Omental fat pad (tissue), 4 donors: Measurements from ENCODE around the gene MTURN. TPM values are rescaled to one million over a fixed set of nuclear protein-coding genes. Genes with fewer than 3 reads are reported as not detected.

Source experiments
- ATAC-seq: fragments of 150-250 bp; one replicate; pipeline ENCODE4 v1.9.1; 2016; ENCODE audit warnings: mild to moderate bottlenecking, moderate library complexity; ENCODE audit not compliant: low FRiP score
- DNase-seq: peaks from one replicate; pipeline ENCODE4 v3.0.0-alpha.2; 2019; ENCODE audit warnings: low spot score
- total RNA-seq, 4 donors: library from RNA; depleted of rRNA; stranded (reverse); fragments of >200 nt; gene quantifications; one replicate each; pipeline ENCODE4 v1.1.0, GENCODE V29; 2016
- TF ChIP-seq, protein P1 (sequence below), 3 donors: fragments of 450-650 bp; IDR thresholded peaks; one replicate each; pipeline ENCODE4 v1.5.1; 2016 to 2017; ENCODE audit warnings: antibody characterized with exemption in 3 of 3, mild to moderate bottlenecking in 3 of 3, moderate library complexity in 2 of 3

Gene MTURN
- total RNA-seq, 4 donors from 2014 or later: 94.7 to 179 (median 122) TPM

DNA sequence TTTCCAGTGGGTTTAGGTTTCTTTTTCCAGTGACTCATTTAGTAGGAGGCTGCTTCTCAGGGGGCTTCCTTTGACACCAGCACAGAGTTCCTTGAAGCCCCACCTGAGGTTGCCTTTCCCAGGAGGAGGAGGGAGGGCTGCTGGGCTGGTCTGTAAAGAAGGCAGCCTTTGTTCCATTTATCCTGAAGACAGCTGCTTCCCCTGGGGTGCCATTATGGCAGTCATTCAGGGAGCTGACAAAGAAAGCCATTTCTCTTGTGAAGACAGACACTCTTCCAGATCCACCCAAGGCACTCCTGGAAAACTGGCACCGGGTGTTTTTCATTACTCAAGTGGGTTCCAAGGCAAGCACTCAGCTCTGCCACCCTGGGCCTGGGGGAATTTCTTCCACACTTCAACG is 54.0 kb downstream of the MTURN start:
- TF ChIP-seq, protein P1, sequence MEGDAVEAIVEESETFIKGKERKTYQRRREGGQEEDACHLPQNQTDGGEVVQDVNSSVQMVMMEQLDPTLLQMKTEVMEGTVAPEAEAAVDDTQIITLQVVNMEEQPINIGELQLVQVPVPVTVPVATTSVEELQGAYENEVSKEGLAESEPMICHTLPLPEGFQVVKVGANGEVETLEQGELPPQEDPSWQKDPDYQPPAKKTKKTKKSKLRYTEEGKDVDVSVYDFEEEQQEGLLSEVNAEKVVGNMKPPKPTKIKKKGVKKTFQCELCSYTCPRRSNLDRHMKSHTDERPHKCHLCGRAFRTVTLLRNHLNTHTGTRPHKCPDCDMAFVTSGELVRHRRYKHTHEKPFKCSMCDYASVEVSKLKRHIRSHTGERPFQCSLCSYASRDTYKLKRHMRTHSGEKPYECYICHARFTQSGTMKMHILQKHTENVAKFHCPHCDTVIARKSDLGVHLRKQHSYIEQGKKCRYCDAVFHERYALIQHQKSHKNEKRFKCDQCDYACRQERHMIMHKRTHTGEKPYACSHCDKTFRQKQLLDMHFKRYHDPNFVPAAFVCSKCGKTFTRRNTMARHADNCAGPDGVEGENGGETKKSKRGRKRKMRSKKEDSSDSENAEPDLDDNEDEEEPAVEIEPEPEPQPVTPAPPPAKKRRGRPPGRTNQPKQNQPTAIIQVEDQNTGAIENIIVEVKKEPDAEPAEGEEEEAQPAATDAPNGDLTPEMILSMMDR (IDR thresholded peaks at IDR 0.05): no peak
- no peak for ATAC-seq
- DNase-seq: no peak

DNA sequence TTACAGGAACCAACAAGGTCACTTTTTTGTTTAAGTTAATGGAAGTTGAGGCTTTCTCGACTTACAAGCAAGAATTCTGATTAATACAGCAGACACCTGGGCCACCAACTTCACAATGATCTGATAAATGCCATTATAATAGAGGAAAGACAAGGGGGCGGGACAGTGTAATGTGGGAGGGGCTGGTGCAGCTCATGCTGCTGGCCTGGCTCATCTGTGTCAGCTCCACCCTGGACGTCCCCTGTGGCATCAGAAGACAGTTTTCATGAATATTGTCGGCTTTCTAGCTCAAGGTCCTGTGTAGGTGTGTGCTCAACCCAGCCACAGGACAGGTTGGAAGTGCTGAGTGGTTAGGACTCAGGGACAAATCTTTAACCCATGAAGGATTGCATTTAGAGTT is 57.0 kb downstream of the MTURN start:
- no peak for ATAC-seq
- DNase-seq: no peak
- TF ChIP-seq, protein P1 (IDR thresholded peaks at IDR 0.05): no peak

DNA sequence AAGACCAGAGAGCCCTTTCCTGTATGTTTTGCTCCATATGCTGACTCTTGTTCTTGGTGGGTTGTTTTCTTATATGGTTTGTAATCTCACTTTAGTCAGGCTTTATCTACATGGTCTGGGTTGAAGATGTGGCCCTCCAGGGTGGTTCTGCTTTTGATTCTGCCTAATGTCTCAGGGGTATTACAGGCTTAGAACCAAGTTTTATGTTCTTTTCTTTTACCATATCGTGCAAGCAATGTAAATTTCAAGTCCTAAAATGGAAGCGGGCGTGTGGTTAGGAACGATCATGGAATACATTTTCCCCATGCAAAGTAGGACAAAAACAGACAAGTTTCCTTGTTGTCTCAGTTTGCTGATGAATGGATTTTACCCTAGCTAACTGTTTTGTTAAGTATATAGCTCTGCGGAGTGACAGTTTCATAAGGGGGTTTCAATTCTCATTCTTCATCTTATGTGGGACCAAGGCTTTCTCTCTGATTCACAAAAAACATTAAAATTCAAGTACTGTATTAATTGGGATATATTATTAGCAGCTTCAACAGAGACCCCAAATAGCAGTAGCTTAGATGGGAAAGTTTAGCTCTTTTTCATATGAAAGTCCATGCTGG is 58.7 kb downstream of the MTURN start:
- TF ChIP-seq, protein P1 (IDR thresholded peaks at IDR 0.05): no peak
- no peak for DNase-seq
- ATAC-seq: no peak

DNA sequence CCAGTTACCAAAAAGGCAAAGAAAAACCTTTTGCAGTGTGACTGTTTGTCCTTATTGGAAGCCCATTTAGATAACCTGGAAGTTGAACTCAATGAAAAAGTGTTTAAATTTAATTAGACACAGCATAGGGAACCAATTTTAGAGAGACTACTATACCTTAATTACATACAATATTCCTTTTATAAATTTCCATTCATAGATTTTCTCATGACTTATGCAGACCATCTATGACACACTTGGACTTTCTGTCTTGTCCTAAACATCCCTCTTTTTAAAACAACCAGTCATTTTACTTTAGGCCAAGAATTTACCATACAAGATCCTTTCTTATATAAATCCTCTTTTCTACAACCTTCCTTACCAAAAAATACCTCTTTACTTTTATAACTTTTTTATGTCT is 61.6 kb downstream of the MTURN start:
- ATAC-seq: no peak
- TF ChIP-seq, protein P1 (IDR thresholded peaks at IDR 0.05): no peak
- no peak for DNase-seq

DNA sequence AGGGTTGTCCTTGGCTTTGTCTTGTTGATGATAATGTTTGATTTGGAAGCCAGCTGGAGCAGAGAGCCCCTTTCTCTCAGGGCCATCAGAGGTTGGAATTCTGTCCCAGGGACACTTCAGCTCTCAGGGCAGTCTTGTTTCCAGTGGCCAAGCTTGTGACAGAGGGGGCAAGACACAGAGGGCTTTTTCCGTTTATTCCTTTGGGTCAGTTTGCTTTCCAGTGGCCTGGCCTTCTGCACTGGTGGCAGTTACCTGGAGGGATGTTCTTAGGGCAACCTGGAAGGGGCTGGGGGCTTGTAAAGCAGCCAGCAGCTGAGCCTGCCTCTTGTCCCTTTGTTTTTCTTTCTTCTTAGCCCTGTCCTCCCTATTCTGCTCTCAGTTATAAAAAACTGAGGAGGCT is 62.7 kb downstream of the MTURN start:
- DNase-seq (no peak), ATAC-seq (no peak)
- TF ChIP-seq, protein P1 (IDR thresholded peaks at IDR 0.05): no peak

DNA sequence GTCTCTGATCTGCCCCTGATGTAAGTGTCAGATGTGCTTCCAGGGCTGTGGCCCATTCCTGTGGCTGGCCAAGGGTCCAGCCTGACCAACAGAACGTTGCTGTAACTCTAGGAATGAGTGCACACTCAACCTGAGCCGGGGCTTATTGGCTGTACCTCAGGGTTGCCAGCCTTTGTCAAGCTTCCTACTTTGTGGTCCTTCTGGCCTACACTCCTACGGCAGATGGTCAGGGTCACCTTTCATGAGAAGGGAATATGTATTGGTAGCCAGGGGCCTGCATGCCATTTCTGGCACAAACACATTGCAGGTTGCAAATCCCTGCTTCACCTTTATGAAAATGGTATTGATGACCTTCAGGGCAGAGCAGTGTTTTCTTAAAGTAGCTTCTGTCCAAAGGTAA is 64.5 kb downstream of the MTURN start:
- DNase-seq (no peak), ATAC-seq (no peak)
- TF ChIP-seq, protein P1 (IDR thresholded peaks at IDR 0.05): no peak

DNA sequence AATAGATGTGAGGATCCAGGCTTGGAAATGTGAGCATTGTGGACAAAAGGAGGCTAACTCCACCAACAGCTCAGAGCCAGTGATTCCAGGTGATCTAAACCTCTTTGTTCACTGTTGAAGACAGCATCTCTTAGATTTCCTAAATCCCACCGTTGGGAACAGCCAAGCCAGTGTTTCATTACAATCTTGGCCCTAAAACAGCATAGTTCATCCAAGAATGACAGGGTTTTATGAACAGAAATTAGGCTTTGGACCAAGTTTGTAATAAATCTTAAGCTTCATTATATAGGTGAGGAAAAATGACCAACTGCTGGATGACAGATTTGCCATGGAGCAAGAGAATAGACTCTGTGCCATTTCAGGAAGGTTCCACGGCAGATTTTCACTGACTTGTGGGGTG is 65.8 kb downstream of the MTURN start:
- TF ChIP-seq, protein P1 (IDR thresholded peaks at IDR 0.05): no peak
- DNase-seq (no peak), ATAC-seq (no peak)
